Measurements from ENCODE around the gene RIF1. TPM values are rescaled to one million over a fixed set of nuclear protein-coding genes. Genes with fewer than 3 reads are reported as not detected.
"Not testable (repeated sequence)": the region's sequence is repeated elsewhere in the genome, so short reads cannot be mapped to it uniquely, and the experiment has no call there.

The RIF1 gene
- total RNA-seq, 4 donors from 2014 or later, result 29.3 to 49.7 (median 41.9) TPM

DNA sequence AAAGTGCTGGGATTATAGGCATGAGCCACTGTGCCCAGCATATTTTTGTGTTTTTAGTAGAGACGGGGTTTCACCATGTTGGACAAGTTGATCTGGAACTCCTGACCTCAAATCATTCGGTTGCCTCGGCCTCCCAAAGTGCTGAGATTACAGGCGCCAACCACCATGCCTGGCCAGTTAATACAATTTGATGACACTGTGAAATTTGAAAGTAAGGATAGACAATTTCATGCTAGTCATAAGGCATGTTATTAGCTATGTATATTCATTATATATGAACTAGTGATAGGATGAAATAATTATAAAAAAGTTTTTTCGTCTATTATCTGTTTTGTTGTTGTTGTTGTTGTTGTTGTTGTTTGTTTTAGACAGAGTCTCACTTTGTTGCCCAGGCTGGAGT is 8.6 kb upstream of the RIF1 start:
- DNase-seq (ENCODE audit: low spot score) (no peak), ATAC-seq (ENCODE audit: low FRiP score) (no peak)
- TF ChIP-seq, protein P1, sequence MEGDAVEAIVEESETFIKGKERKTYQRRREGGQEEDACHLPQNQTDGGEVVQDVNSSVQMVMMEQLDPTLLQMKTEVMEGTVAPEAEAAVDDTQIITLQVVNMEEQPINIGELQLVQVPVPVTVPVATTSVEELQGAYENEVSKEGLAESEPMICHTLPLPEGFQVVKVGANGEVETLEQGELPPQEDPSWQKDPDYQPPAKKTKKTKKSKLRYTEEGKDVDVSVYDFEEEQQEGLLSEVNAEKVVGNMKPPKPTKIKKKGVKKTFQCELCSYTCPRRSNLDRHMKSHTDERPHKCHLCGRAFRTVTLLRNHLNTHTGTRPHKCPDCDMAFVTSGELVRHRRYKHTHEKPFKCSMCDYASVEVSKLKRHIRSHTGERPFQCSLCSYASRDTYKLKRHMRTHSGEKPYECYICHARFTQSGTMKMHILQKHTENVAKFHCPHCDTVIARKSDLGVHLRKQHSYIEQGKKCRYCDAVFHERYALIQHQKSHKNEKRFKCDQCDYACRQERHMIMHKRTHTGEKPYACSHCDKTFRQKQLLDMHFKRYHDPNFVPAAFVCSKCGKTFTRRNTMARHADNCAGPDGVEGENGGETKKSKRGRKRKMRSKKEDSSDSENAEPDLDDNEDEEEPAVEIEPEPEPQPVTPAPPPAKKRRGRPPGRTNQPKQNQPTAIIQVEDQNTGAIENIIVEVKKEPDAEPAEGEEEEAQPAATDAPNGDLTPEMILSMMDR (IDR thresholded peaks at IDR 0.05), result no peak

GRCh38 chr2:151403914-151404313 is 5.8 kb upstream of the RIF1 start:
- TF ChIP-seq, protein P1 (IDR thresholded peaks at IDR 0.05), result no peak
- DNase-seq (ENCODE audit: low spot score), result no peak
- ATAC-seq (ENCODE audit: low FRiP score), result no peak

DNA sequence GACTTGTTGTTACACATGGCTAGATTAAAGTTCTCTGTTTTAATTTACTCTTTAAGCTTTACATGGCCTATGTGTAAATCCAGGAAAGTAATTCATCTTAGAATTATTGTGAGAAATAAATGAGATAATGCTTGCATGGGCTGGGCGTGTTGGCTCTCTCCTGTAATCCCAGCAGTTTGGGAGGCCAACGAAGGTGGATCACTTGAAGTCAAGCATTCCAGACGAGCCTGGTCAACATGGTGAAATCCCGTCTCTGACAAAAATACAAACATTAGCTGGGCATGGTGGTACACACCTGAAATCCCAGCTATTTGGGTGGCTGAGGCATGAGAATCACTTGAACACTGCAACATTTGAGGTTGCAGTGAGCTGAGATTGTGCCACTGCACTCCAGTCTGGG is 4.3 kb upstream of the RIF1 start:
- no peak for ATAC-seq (ENCODE audit: low FRiP score)
- DNase-seq (ENCODE audit: low spot score), result no peak
- TF ChIP-seq, protein P1 (IDR thresholded peaks at IDR 0.05), result no peak

DNA sequence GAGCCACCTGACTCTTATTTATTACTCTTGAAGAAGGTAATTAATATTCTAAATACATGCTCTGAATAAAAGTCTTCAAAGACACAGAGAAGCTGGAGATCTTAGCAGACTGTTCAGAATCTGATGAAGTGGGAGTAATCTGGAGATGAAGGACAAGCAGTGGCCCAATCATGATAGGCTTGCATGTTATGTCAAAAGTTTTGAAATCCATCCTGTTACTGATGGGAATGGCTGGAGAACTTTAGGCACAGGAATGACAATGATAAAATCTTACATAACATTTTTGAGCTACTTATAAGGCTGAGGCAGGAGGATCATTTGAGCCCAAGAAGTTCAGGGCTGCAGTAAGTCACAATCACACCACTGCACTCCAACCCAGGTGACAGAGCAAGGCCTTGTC is 2.4 kb upstream of the RIF1 start:
- DNase-seq (ENCODE audit: low spot score), result no peak
- ATAC-seq (ENCODE audit: low FRiP score), result no peak
- TF ChIP-seq, protein P1 (IDR thresholded peaks at IDR 0.05), result no peak

GRCh38 chr2:151408788-151409600 is 708 bp upstream of the RIF1 start:
- ATAC-seq (ENCODE audit: low FRiP score) (no peak), DNase-seq (ENCODE audit: low spot score) (no peak)
- TF ChIP-seq, protein P1 (IDR thresholded peaks at IDR 0.05), result no peak

GRCh38 chr2:151410485-151410834 is 758 bp downstream of the RIF1 start:
- ATAC-seq (ENCODE audit: low FRiP score), result peak; percentile 18
- TF ChIP-seq, protein P1 (IDR thresholded peaks at IDR 0.05), result no peak
- no peak for DNase-seq (ENCODE audit: low spot score)

DNA sequence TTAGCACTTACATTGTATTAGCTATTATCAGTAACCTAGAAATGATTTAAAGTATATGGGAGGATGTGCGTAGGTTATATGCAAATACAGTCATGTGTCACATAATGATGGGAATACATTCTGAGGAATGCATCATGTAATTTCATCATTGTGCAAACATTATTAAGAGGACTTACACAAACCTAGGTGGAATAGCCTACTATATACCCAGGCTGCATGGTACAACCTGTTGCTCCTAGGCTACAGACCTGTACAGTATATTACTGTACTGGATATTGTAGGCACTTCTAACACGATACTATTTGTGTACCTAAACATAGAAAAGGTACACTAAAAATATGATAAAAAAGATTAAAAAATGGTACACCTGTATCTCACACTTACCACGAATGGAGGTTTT is 7.9 kb downstream of the RIF1 start:
- TF ChIP-seq, protein P1 (IDR thresholded peaks at IDR 0.05), result no peak
- no peak for DNase-seq (ENCODE audit: low spot score)
- ATAC-seq (ENCODE audit: low FRiP score), result no peak

GRCh38 chr2:151421681-151422080 is 12.0 kb downstream of the RIF1 start:
- not testable (repeated sequence) for ATAC-seq (ENCODE audit: low FRiP score); DNase-seq (ENCODE audit: low spot score)

Data from omental fat pad (tissue), 4 donors.